Adipocyte (in vitro differentiated cells): ENCODE measurements around the gene UGT1A3.
"Not testable (repeated sequence)": the region's sequence is repeated elsewhere in the genome, so short reads cannot be mapped to it uniquely, and the experiment has no call there.

Experiments
- DNase-seq: peaks from one replicate; pipeline ENCODE4 v3.0.0-alpha.2; 2015; ENCODE audit warnings: low read depth
- H3K27me3 ChIP-seq: replicated peaks from 2 replicates; pipeline ENCODE4 v1.7.0; 2013; ENCODE audit warnings: mild to moderate bottlenecking, low read length, moderate library complexity; ENCODE audit not compliant: control insufficient read depth, insufficient read depth
- H3K36me3 ChIP-seq: 2 replicates; pipeline ENCODE4 v1.7.0; 2013; ENCODE audit warnings: low read length, mild to moderate bottlenecking, moderate library complexity; ENCODE audit not compliant: control insufficient read depth, insufficient read depth, severe bottlenecking
- H3K4me1 ChIP-seq: 2 replicates; pipeline ENCODE4 v1.7.0; 2013; ENCODE audit warnings: mild to moderate bottlenecking, low read length, moderate library complexity; ENCODE audit not compliant: control insufficient read depth, insufficient read depth
- H3K4me3 ChIP-seq: 2 replicates; pipeline ENCODE4 v1.7.0; 2013; ENCODE audit warnings: mild to moderate bottlenecking, low read length, moderate library complexity
- H3K9ac ChIP-seq: 2 replicates; pipeline ENCODE4 v1.7.0; 2013; ENCODE audit warnings: mild to moderate bottlenecking, low read length, moderate library complexity
- H3K9me3 ChIP-seq: 2 replicates; pipeline ENCODE4 v1.7.0; 2013; ENCODE audit warnings: mild to moderate bottlenecking, low read length, moderate library complexity; ENCODE audit not compliant: control insufficient read depth

UGT1A3 gene

DNA sequence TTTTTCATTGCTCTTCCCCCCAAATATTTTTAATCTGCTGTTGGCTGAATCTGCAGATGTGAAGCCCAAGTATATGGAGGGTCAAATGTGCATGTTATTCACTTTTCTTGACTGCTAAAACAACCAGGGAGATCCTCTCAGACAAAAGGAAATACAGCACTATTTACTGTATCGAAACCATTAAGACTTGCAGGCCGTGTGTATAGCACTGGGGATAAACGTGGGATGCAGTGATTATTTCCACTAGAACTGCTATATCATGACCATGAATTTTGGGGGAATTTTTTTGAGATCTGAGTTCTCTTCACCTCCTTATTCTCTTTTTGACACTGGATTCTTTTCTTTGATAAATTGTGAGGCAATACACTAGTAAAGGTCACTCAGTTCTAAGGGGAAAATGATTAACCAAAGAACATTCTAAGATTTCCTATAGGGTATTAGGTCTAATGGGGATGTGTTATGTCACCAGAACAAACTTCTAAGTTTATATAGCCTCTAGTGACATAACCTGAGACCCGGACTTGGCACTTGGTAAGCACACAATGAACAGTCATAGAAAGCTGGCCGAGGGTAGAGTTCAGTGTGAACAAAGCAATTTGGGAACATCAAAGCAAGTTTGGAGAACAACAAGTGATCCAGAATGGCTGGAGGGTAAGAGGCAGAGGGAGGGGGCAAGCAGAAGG lies 16.4 kb downstream of the UGT1A3 start:
- no peak for DNase-seq

DNA sequence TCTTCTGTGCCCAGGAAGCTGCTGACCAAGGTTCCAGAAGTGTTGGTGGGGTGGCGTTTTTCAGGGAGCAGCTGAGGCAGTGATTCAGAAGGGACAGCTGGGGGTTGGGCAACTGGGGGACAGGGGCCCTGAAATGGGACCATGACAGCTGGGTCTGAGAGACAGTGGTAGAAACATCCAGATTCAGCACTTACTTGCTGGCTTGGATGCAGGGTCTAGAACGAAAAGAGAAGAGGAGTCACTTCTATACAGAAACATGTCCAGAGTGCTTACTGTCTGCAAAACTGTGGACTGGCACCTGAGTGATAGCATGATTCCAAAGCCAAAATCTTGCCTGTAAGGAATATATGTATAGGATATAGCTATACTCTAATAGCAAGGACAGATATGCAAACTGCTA lies 17.0 kb downstream of the UGT1A3 start:
- DNase-seq: not testable (repeated sequence)

More for the DNA sequence above, 16.4 kb downstream of the UGT1A3 start:
- Histone ChIP-seq H3K9me3 (no peaks in the 10 kb centered on the region), H3K27me3 (peaks cover 10% of the 10 kb centered on the region), H3K4me3 (no peak overlapping the region), H3K4me1 (no peaks in the 10 kb centered on the region), H3K9ac (no peak overlapping the region), H3K36me3 (no peaks in the 10 kb centered on the region)

DNA sequence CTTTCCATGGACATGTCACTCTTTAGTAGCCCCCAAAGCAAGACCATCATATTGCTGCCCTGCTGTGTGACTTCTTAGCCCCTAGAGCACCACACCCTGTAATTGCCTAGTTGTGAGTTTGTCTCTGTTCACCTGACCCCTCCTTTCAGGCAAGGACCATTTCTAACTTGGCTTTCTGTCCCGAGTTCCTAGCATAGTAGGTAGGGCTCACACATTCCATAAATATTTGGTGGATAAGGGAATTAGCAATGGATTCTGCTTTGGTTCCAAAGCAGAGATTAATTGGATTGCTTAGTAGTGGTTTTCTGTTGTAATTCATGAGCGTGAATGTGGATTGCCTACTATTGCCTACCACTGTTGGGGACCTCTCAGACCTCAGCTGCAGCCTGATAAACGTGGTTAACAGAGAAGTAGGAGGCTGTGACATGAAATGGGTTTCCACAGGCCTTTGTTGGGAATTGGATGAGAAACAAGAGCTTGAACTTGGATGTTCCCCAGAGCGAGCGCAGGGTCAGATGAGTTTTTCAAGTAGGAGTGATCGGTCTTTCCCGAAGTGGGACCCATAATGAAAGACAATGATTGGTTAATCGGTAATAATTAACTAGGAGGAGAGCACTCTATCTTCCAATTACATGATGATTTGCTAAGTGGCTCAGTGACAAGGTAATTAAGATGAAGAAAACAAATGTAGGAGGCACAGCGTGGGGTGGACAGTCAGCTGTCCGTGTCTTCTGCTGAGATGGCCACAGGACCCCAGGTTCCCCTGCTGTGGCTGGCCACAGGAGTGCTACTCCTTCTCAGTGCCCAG lies 17.8 kb downstream of the UGT1A3 start:
- peaks cover 7% of the 10 kb centered on the region for H3K27me3 ChIP-seq
- no peaks in the 10 kb centered on the region for H3K36me3 ChIP-seq
- no peak overlapping the region for H3K4me3 ChIP-seq
- H3K9me3 ChIP-seq: peaks cover 4% of the 10 kb centered on the region
- H3K9ac ChIP-seq: no peak overlapping the region
- no peaks in the 10 kb centered on the region for H3K4me1 ChIP-seq
- no peak for DNase-seq

More for the DNA sequence above, 17.0 kb downstream of the UGT1A3 start:
- H3K27me3 ChIP-seq, H3K9ac ChIP-seq, H3K4me3 ChIP-seq, H3K36me3 ChIP-seq, H3K4me1 ChIP-seq, H3K9me3 ChIP-seq: not testable (repeated sequence)

DNA sequence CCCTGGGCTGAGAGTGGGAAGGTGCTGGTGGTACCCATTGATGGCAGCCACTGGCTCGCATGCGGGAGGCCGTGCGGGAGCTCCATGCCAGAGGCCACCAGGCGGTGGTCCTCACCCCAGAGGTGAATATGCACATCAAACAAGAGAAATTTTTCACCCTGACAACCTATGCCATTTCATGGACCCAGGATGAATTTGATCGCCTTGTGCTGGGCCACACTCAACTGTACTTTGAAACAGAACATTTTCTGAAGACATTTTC lies 18.4 kb downstream of the UGT1A3 start:
- H3K9me3 ChIP-seq: peaks cover 4% of the 10 kb centered on the region
- no peaks in the 10 kb centered on the region for H3K36me3 ChIP-seq
- H3K27me3 ChIP-seq: peaks cover 4% of the 10 kb centered on the region
- no peaks in the 10 kb centered on the region for H3K4me1 ChIP-seq
- no peak overlapping the region for H3K4me3 ChIP-seq
- no peak for DNase-seq
- no peak overlapping the region for H3K9ac ChIP-seq

DNA sequence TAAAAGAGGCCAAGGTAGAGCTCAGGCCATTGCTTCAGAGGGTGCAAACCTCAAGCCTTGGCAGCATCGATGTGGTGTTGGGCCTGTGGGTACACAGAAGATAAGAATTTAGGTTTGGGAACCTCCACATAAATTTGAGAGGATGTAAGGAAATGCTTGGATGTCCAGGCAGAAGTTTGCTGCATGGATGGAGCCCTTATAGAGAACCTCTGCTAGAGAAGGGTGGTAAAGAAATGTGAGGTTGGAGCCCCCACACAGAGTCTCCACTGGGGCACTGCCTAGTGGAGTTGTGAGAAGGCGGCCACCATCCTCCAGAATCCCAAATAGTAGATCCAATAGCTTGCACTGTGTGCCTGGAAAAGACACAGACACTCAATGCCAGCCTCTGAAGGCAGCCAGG lies 21.8 kb downstream of the UGT1A3 start:
- not testable (repeated sequence) for H3K9ac ChIP-seq, H3K4me1 ChIP-seq, H3K27me3 ChIP-seq, H3K9me3 ChIP-seq, H3K36me3 ChIP-seq, H3K4me3 ChIP-seq, DNase-seq

DNA sequence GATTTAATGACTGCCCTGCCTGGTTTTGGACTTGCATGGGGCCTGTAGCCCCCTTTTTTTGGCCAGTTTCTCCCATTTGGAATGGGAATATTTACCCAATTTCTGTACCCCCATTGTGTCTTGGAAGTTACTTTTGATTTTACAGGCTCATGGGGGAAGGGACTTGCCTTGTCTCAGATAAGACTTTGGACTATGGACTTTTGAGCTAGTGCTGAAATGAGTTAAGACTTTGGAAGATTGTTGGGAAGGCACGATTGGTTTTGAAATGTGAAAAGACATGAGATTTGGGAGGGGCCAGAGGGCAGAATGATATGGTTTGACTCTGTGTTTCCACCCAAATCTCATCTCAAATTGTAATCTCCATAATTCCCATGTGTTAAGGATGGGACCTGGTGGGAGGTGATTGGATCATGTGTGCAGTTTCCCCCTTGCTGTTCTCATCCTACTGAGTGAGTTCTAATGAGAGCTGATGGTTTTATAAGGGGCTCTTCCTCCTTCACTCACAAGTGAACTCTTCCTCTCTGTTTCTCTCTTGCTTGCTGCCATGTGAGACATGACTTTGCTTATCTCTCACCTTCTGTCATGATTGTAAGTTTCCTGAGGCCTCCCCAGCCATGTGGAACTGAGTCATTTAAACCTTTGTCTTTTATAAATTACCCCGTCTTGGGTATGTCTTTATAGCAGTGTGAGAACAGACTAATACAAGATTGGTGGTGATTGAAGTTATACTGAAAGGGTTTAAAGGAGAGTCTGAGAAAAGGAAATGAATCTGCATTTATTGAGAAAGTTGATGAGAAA lies 22.6 kb downstream of the UGT1A3 start:
- H3K9me3 ChIP-seq, H3K36me3 ChIP-seq, H3K9ac ChIP-seq, H3K27me3 ChIP-seq, DNase-seq, H3K4me1 ChIP-seq, H3K4me3 ChIP-seq: not testable (repeated sequence)

DNA sequence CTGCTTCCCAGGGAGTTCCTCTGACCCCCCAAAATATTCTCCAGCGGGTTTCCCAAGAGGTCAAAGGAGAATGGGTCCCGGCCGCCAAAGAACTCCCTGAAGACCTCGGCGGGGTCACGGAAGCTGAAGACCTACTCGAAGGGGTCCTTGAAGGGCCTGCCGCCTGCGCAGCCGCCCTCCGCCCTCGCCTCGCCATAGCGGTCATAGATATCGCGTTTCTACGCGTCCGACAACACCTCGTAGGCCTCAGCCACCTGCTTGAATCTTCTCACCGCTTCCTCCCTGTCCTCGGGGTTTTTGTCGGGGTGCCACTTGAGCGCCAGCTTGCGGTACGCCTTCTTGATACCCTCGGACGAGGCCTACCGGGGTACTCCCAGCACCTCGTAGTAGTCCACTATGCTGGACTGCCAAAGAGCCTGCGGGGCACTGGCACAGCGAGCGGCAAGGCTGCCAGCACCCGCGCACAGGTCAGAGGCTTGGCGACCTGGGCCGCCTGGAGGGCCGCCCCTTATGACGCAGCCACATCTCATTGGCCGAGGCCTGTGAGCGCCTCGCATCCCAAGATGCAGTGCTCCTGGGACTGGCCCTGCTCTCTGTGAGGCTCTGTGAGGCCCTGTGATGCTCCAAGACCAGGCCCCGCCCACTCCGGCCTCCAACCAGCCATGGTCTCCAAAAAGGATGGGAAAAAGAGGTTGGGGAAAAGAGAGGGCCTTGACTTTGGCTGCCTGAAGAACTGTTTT lies 26.2 kb downstream of the UGT1A3 start:
- Histone ChIP-seq H3K9me3 (peaks cover 8% of the 10 kb centered on the region), H3K36me3 (no peaks in the 10 kb centered on the region), H3K4me3 (no peak overlapping the region), H3K9ac (no peak overlapping the region), H3K27me3 (no peaks in the 10 kb centered on the region), H3K4me1 (no peaks in the 10 kb centered on the region)
- no peak for DNase-seq

DNA sequence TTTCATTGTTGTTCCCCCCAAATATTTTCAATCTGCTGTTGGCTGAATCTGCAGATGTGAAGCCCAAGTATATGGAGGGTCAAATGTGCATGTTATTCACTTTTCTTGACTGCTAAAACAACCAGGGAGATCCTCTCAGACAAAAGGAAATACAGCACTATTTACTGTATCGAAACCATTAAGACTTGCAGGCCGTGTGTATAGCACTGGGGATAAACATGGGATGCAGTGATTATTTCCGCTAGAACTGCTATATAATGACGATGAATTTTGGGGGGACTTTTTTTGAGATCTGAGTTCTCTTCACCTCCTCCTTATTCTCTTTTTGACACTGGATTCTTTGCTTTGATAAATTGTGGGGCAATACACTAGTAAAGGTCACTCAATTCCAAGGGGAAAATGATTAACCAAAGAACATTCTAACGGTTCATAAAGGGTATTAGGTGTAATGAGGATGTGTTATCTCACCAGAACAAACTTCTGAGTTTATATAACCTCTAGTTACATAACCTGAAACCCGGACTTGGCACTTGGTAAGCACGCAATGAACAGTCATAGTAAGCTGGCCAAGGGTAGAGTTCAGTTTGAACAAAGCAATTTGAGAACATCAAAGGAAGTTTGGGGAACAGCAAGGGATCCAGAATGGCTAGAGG lies 27.7 kb downstream of the UGT1A3 start:
- peaks cover 4% of the 10 kb centered on the region for H3K9me3 ChIP-seq
- no peak overlapping the region for H3K9ac ChIP-seq
- no peak overlapping the region for H3K4me3 ChIP-seq
- H3K4me1 ChIP-seq: peaks cover 7% of the 10 kb centered on the region
- no peak for DNase-seq
- H3K27me3 ChIP-seq: no peaks in the 10 kb centered on the region
- H3K36me3 ChIP-seq: no peaks in the 10 kb centered on the region

DNA sequence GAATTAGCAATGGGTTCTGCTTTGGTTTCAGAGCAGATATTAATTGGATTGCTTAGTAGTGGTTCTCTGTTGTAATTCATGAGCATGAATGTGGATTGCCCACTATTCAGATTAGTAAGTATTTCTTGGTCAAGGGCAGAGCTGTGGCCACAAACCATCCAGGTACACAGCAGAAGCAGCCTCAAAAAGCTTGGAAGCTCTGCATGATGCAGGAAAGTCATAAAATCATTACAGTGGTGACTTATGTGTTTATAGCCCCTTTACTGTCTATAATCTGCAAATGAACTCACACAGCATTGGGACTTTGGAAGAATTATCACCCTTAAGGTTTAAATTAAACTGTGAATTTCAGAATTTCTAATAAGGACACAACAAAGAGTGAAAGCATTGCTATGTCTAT lies 29.3 kb downstream of the UGT1A3 start:
- H3K9me3 ChIP-seq: peaks cover 4% of the 10 kb centered on the region
- H3K27me3 ChIP-seq: no peaks in the 10 kb centered on the region
- H3K9ac ChIP-seq: no peak overlapping the region
- no peak for DNase-seq
- no peaks in the 10 kb centered on the region for H3K36me3 ChIP-seq
- no peak overlapping the region for H3K4me3 ChIP-seq
- H3K4me1 ChIP-seq: peaks cover 9% of the 10 kb centered on the region

DNA sequence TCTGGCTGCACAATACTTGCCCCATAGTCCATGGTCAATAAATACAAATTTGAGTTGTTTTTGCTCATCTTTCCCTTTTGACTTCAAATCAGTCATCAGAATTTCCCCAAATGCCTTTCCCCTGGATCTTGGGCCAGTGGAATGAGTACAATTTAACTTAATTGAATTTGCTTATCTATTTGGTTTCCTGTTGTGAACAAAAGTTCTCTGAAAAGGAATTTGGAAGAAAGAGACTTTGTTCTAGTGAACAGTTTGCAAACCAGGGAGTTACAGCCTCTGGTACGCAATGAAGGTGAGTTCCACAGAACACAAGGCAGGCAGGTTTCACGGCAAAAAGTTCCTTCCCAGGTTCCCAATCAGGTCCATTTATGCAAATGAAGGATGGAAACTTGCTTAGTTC lies 30.0 kb downstream of the UGT1A3 start:
- H3K27me3 ChIP-seq: no peaks in the 10 kb centered on the region
- peak; percentile 30 for DNase-seq
- peaks cover 9% of the 10 kb centered on the region for H3K4me1 ChIP-seq
- H3K36me3 ChIP-seq: no peaks in the 10 kb centered on the region
- H3K9ac ChIP-seq: no peak overlapping the region
- no peak overlapping the region for H3K4me3 ChIP-seq
- no peaks in the 10 kb centered on the region for H3K9me3 ChIP-seq
